Breast epithelium (tissue), 3 donors: Measurements from ENCODE around the gene PAPSS2.

Experiments used
- CTCF ChIP-seq, 3 donors: fragments of 450-650 bp; IDR thresholded peaks; one replicate each; pipeline ENCODE4 v1.5.1; 2016 to 2017; ENCODE audit warnings: antibody characterized with exemption in 3 of 3, mild to moderate bottlenecking in 3 of 3, moderate library complexity in 3 of 3
- POLR2A ChIP-seq: fragments of 450-650 bp; IDR thresholded peaks from one replicate; pipeline ENCODE4 v1.6.1; 2016; ENCODE audit warnings: antibody characterized with exemption, mild to moderate bottlenecking, moderate library complexity
- POLR2AphosphoS5 ChIP-seq, 3 donors: sonication (generic); formaldehyde crosslinking; IDR thresholded peaks; one replicate each; pipeline ENCODE4 v1.6.1; 2017; ENCODE audit warnings: antibody characterized with exemption in 3 of 3

DNA sequence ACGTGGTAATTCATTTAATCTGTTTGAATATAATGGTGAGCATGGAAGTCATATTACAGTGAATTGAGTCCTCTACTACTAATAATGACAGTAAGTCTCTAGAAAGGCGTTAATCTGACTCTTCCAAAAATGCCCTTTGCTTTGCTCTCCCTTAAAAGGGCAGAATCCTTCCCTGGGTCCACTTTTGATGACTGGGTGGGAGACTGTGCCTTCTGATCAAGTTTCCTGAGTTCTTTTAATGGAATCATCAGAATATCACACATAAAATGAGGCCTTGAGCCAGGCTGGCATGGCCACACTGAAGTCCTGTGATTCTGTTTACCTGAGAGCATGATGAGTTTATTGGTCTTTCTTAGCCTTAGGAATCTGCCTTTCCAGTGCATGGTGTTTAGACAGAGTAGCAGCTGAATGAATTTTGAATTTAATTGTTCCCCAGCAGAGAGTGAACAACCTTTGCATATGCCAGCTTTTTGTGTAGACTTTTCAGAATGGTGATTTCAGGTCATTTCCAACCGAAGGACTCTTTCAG, 33.3 kb downstream of the PAPSS2 start:
- TF ChIP-seq CTCF (IDR thresholded peaks at IDR 0.05) (no peak), POLR2A (no peak), POLR2AphosphoS5 (IDR thresholded peaks at IDR 0.05) (no peak)
